ENCODE measurements around the gene TTC16.

Gene TTC16

GRCh38 chr9:127722055-127722745, 6.3 kb downstream of the TTC16 start:
- DNase-seq, result no peak

GRCh38 chr9:127723013-127723412, 7.1 kb downstream of the TTC16 start:
- no peak for DNase-seq

- peak; percentile 58 for DNase-seq
These were observed 7.6 kb downstream of the TTC16 start for GRCh38 chr9:127723444-127723843.

- no peak for DNase-seq
These were observed 8.1 kb downstream of the TTC16 start for GRCh38 chr9:127724012-127724411.

GRCh38 chr9:127726871-127727270, 11.0 kb downstream of the TTC16 start:
- DNase-seq, result no peak

GRCh38 chr9:127728808-127729207, 12.9 kb downstream of the TTC16 start:
- DNase-seq, result no peak

GRCh38 chr9:127729522-127730256, 13.8 kb downstream of the TTC16 start:
- DNase-seq, result no peak

GRCh38 chr9:127730262-127730661, 14.4 kb downstream of the TTC16 start:
- no peak for DNase-seq

- no peak for DNase-seq
These were observed 15.0 kb downstream of the TTC16 start for GRCh38 chr9:127730799-127731410.

GRCh38 chr9:127731938-127732337, 16.1 kb downstream of the TTC16 start:
- no peak for DNase-seq

- no peak for DNase-seq
These were observed 16.6 kb downstream of the TTC16 start for GRCh38 chr9:127732444-127732843.

- DNase-seq, result no peak
These were observed 17.7 kb downstream of the TTC16 start for GRCh38 chr9:127733614-127734013.

- DNase-seq, result no peak
These were observed 18.4 kb downstream of the TTC16 start for GRCh38 chr9:127734247-127734746.

- DNase-seq, result peak; percentile 95
These were observed 19.1 kb downstream of the TTC16 start, which contains the start of gene TOR2A for GRCh38 chr9:127734747-127735529. TSS of gene TOR2A (minus strand) at chr9:127735294. CDS start at chr9:127735270, 24 bp downstream.

- no peak for DNase-seq
These were observed 19.8 kb downstream of the TTC16 start for GRCh38 chr9:127735530-127736185.

GRCh38 chr9:127738666-127739065, 22.8 kb downstream of the TTC16 start:
- no peak for DNase-seq

- DNase-seq, result no peak
These were observed 23.9 kb downstream of the TTC16 start for GRCh38 chr9:127739614-127740330.

GRCh38 chr9:127741831-127742434, 26.1 kb downstream of the TTC16 start:
- DNase-seq, result peak; percentile 34

GRCh38 chr9:127742435-127743088, 26.7 kb downstream of the TTC16 start:
- DNase-seq, result peak; percentile 72

GRCh38 chr9:127744398-127745110, 28.7 kb downstream of the TTC16 start:
- DNase-seq, result no peak
